Stomach (tissue), 9 donors: ENCODE results near the gene ZAR1. TPM values are rescaled to one million over a fixed set of nuclear protein-coding genes. Genes with fewer than 3 reads are reported as not detected.

Source experiments
- DNase-seq, 2 donors: peaks; one replicate each; pipeline versions ENCODE4 v3.0.0 to v3.0.0-alpha.2; 2013 to 2019
- H3K27ac ChIP-seq, 5 donors: fragments of 200-600 bp in 4 of 5; sonication (generic) in 4 of 5; one replicate each; pipeline ENCODE4 v1.5.1; 2013 to 2019; ENCODE audit warnings: mild to moderate bottlenecking in 1 of 5, moderate library complexity in 1 of 5
- H3K27me3 ChIP-seq, 3 donors: fragments of 200-600 bp; sonication (generic); one replicate each; pipeline ENCODE4 v1.5.1; 2017 to 2019; ENCODE audit warnings: mixed run types in 1 of 3
- H3K36me3 ChIP-seq, 4 donors: fragments of 200-600 bp; sonication (generic); 1 replicate in 3 of 4; 2 replicates in 1 of 4; pipeline ENCODE4 v1.5.1; 2016 to 2019
- H3K4me1 ChIP-seq, 4 donors: fragments of 200-600 bp; sonication (generic); one replicate each; pipeline ENCODE4 v1.5.1; 2016 to 2019
- H3K4me3 ChIP-seq, 4 donors: fragments of 200-600 bp; sonication (generic) in 3 of 4; one replicate each; pipeline ENCODE4 v1.5.1; 2016 to 2019; ENCODE audit warnings: mild to moderate bottlenecking in 1 of 4
- H3K9me3 ChIP-seq, 4 donors: fragments of 200-600 bp; sonication (generic); one replicate each; pipeline ENCODE4 v1.5.1; 2016 to 2019
- EP300 ChIP-seq: sonication (generic); formaldehyde crosslinking; IDR thresholded peaks from one replicate; pipeline ENCODE4 v1.6.1; 2017; ENCODE audit warnings: antibody characterized with exemption
- POLR2A ChIP-seq, 4 donors: fragments of 450-650 bp; IDR thresholded peaks; one replicate each; pipeline ENCODE4 v1.6.1; 2016; ENCODE audit warnings: antibody characterized with exemption in 4 of 4, control low read depth in 2 of 4, mild to moderate bottlenecking in 1 of 4, moderate library complexity in 1 of 4
- POLR2AphosphoS5 ChIP-seq, 3 donors: sonication (generic); formaldehyde crosslinking; IDR thresholded peaks; one replicate each; pipeline ENCODE4 v1.6.1; 2016; ENCODE audit warnings: antibody characterized with exemption in 3 of 3
- WGBS, 5 donors: extraction: QIAGEN DNeasy Blood & Tissue Kit in 3 of 5; methylation state at CpG; one replicate each; pipeline versions ENCODE4 v1.1.5 to v1.1.7; 2013 to 2018; 5-methylcytosine and 5-hydroxymethylcytosine counted together
- intact Hi-C: fragments of 100-400 bp; cut with DNase I; formaldehyde crosslinking; loops from one replicate; pipeline ENCODE4 v1.15.1; 2023; ENCODE audit warnings: low total_unique reads
- polyA plus RNA-seq, 3 donors: library from polyadenylated mRNA; stranded (reverse); fragments of 200-250 nt; gene quantifications; one replicate each; pipeline ENCODE4 v1.2.3, GENCODE V29; 2013
- total RNA-seq, 5 donors: library from RNA; depleted of rRNA; stranded (reverse); fragments of >200 nt; gene quantifications; one replicate each; pipeline versions ENCODE4 v1.1.0 to v1.2.3, GENCODE V29; 2014 to 2016
- TF ChIP-seq, protein P1 (sequence below), 7 experiments: fragments of 450-650 bp in 4 of 7; fragments of 200-600 bp in 3 of 7; sonication (generic) in 3 of 7; IDR thresholded peaks; one replicate each; pipeline ENCODE4 v1.5.1; 2016 to 2019; ENCODE audit warnings: antibody characterized with exemption in 7 of 7, control low read depth in 2 of 7, mild to moderate bottlenecking in 1 of 7
- donor health status: healthy with polysubstance abuse.
- donor health status: Bipolar disorder and iron deficiency.
- donor health status: healthy.

Gene ZAR1
- total and polyA plus RNA-seq, 8 donors = not detected

DNA sequence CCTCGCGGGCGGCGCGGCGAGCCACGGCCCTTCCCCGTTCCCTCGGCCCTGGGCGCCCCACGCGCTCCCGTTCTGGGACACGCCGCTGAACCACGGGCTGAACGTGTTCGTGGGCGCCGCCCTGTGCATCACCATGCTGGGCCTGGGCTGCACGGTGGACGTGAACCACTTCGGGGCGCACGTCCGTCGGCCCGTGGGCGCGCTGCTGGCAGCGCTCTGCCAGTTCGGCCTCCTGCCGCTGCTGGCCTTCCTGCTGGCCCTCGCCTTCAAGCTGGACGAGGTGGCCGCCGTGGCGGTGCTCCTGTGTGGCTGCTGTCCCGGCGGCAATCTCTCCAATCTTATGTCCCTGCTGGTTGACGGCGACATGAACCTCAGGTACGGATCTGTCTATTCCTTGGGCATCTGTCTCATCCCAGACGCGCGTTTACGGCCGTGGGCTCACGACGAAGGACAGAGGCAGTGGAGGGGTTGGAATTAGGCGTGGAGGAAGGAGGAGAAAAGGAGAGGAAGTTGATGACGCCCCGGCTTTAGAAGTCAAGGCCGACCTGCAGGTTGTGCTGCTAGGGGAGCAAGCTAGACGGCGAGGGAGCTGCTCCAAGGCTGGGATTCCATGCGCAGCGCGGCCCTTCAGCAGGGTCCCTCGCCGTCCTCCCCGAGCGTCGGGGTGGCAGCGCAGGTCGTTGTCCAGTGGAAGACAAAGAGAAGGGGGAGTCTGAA lies 6.1 kb upstream of the ZAR1 start:
- Histone ChIP-seq H3K4me1 (peaks cover 9 to 19% (median 13%) of the 10 kb centered on the region in 4 donors), H3K9me3 (no peaks in the 10 kb centered on the region), H3K36me3 (no peaks in the 10 kb centered on the region), H3K4me3 (peak overlapping the region; percentile 31 to 55 (median 43)), H3K27me3 (peaks cover 0 to 85% (median 36%) of the 10 kb centered on the region in 3 donors), H3K27ac (no peak overlapping the region)
- peak in 1 of 2 donors; percentile 64 for DNase-seq
- intact Hi-C loops = no loop called here
- TF ChIP-seq POLR2AphosphoS5 (IDR thresholded peaks at IDR 0.05) (no peak), EP300 (no peak), POLR2A (IDR thresholded peaks at IDR 0.05) (no peak)
- TF ChIP-seq, protein P1, sequence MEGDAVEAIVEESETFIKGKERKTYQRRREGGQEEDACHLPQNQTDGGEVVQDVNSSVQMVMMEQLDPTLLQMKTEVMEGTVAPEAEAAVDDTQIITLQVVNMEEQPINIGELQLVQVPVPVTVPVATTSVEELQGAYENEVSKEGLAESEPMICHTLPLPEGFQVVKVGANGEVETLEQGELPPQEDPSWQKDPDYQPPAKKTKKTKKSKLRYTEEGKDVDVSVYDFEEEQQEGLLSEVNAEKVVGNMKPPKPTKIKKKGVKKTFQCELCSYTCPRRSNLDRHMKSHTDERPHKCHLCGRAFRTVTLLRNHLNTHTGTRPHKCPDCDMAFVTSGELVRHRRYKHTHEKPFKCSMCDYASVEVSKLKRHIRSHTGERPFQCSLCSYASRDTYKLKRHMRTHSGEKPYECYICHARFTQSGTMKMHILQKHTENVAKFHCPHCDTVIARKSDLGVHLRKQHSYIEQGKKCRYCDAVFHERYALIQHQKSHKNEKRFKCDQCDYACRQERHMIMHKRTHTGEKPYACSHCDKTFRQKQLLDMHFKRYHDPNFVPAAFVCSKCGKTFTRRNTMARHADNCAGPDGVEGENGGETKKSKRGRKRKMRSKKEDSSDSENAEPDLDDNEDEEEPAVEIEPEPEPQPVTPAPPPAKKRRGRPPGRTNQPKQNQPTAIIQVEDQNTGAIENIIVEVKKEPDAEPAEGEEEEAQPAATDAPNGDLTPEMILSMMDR (IDR thresholded peaks at IDR 0.05) = no peak
- WGBS, 5 donors = 7 to 21% (median 10%) methylated on average over 24 to 66 of the region's 66 CpGs

DNA sequence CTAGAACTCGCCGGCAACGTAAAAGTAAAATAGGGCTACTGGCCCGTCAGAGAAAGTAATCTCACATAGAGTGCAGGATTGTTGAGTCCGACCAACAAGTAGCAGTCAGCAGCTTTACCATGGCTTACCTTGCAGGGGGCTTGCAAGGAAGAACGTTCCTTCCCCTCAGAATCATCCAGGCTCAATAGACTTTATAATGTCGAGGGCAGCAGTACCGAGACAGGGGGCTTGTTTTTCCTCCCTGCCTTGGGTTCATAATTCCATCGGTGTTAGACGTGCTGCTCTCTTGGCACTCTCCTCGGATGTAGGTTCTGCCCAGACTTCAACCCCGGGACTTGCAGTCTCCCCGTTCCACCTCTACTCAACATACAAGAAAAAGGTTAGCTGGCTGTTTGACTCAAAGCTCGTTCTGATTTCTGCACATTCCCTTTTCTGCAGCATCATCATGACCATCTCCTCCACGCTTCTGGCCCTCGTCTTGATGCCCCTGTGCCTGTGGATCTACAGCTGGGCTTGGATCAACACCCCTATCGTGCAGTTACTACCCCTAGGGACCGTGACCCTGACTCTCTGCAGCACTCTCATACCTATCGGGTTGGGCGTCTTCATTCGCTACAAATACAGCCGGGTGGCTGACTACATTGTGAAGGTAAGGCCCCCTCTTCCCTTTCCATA lies 5.4 kb upstream of the ZAR1 start:
- Histone ChIP-seq H3K4me1 (peaks cover 10 to 21% (median 17%) of the 10 kb centered on the region in 4 donors), H3K4me3 (no peak overlapping the region), H3K27ac (no peak overlapping the region), H3K9me3 (no peaks in the 10 kb centered on the region), H3K36me3 (no peaks in the 10 kb centered on the region), H3K27me3 (peaks cover 0 to 92% (median 39%) of the 10 kb centered on the region in 3 donors)
- 30 to 44% (median 38%) methylated on average over 22 of the region's 22 CpGs for WGBS, 5 donors
- DNase-seq = peak in 1 of 2 donors; percentile 11
- TF ChIP-seq EP300 (no peak), POLR2AphosphoS5 (IDR thresholded peaks at IDR 0.05) (no peak), POLR2A (IDR thresholded peaks at IDR 0.05) (no peak)
- TF ChIP-seq, protein P1 (IDR thresholded peaks at IDR 0.05) = no peak
- intact Hi-C loops = no loop called here

DNA sequence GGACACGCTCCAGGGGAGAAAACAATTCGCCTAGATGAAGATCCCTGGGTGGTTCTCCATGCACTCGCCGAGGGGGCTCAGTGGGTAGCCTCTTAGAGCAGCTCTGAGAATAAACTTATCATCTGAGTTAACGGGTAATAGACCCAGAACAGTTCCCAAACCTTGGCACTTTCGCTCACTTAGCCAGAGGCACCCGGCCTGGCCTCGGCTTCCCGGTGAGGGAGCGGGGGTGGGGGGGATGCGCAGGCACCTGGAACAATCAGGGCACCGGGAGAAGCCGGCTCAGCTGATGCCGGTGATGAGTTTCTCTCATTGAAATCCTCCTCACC lies 405 bp upstream of the ZAR1 start:
- no peak for DNase-seq
- intact Hi-C loops = no loop called here
- TF ChIP-seq, protein P1 (IDR thresholded peaks at IDR 0.05) = no peak
- no peak for TF ChIP-seq EP300
- no peak for TF ChIP-seq POLR2A (IDR thresholded peaks at IDR 0.05)
- no peak for TF ChIP-seq POLR2AphosphoS5 (IDR thresholded peaks at IDR 0.05)
- WGBS, 5 donors = 10 to 27% (median 12%) methylated on average over 14 of the region's 14 CpGs
- Histone ChIP-seq H3K27ac (no peak overlapping the region), H3K27me3 (peaks cover 13 to 74% (median 39%) of the 10 kb centered on the region in 3 donors), H3K4me1 (peaks cover 15 to 21% (median 19%) of the 10 kb centered on the region in 4 donors), H3K9me3 (peaks cover 0 to 13% (median 0%) of the 10 kb centered on the region in 4 donors), H3K36me3 (no peaks in the 10 kb centered on the region), H3K4me3 (peak overlapping the region; percentile 38 to 57 (median 40))

DNA sequence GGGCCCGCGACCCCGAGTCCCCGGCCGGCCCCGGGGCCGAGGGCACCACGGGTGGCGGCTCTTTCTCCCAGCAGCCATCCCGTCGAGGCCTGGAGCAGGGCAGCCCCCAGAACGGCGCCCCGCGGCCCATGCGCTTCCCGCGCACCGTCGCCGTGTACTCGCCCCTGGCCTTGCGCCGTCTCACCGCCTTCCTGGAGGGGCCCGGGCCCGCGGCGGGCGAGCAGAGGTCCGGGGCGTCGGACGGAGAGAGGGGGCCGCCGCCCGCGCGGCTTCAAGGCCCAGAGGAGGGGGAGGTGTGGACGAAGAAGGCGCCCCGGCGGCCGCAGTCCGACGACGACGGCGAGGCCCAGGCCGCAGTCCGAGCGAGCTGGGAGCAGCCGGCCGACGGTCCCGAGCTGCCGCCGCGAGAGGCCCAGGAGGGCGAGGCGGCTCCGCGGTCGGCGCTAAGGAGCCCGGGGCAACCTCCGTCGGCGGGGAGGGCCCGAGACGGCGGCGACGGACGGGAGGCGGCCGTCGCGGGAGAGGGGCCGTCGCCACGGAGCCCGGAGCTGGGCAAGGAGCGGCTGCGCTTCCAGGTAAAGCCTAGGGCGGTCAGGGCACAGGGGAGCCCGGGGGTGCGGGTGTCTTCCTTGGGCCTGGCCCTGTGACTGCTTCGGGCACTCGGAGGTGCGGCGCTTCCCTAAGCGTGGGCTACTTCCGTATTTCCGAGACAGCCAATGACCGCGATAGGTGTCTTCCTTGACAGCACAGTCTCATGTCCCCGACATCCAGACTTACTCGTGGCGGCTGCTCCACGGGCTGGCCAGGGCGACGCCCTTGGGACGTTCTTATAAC lies 845 bp downstream of the ZAR1 start:
- Histone ChIP-seq H3K4me3 (peak overlapping the region; percentile 38 to 57 (median 40)), H3K36me3 (no peaks in the 10 kb centered on the region), H3K9me3 (peaks cover 0 to 13% (median 0%) of the 10 kb centered on the region in 4 donors), H3K27me3 (peaks cover 13 to 62% (median 35%) of the 10 kb centered on the region in 3 donors), H3K27ac (no peak overlapping the region), H3K4me1 (peaks cover 15 to 21% (median 19%) of the 10 kb centered on the region in 4 donors)
- 11 to 24% (median 11%) methylated on average over 35 to 104 of the region's 104 CpGs for WGBS, 5 donors
- no peak for TF ChIP-seq POLR2A (IDR thresholded peaks at IDR 0.05)
- TF ChIP-seq, protein P1 (IDR thresholded peaks at IDR 0.05) = no peak
- no peak for TF ChIP-seq EP300
- TF ChIP-seq POLR2AphosphoS5 (IDR thresholded peaks at IDR 0.05) = no peak
- DNase-seq = peak in 1 of 2 donors; percentile 59
- intact Hi-C loops = no loop called here
